HG03139 (cell line): ENCODE results near the gene PCSK6.

Source experiments
- ATAC-seq: cut with Tn5 transposase; IDR thresholded peaks from one replicate; pipeline ENCODE4 v1.9.1; 2021; ENCODE audit not compliant: unreplicated experiment

Gene PCSK6

DNA sequence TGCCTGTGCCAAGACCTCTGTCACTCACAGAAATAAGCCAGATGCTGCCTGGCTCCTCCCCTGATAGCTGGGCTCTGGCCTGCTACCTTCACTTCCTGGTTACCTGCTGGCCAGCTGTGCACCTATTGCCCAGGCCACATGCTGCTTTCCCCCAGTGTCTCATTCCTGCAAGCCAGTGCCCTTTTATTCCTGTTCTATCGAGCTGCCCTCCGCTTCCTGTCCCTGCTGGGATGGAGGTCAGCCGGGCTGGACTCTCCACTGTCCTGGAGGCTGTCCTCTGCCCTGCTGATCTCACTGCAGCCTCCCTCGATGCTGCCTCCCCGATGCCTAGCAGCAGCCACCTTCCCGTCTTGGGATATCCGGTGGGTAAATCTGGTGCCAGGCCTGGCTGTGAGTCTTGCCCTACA is 157.4 kb downstream of the PCSK6 start:
- no peak for ATAC-seq

DNA sequence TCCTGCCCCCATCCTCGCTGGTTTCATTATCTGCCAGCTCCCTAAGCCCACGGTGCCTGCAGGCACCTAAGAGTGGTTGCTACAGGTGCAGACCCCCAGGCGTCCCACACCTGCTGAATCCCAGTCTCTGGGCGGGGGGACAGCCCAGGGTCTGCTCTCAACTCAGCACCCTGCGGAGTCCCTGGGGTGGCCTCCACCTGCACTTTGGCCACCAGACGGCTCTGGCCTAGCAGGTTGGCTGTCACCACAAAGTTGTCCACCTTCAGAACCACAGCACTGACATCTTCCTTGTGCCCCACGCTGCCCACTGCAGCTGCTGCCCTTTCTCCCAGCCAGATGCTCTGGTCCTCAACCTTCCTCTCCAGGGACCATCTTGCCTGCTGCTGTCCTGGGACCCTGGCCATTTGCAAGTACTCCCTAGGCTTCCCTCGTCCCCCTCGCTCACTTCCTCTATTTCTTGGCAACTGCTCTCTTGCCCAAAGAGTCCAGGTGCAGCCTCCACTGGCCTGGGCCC is 159.6 kb downstream of the PCSK6 start:
- no peak for ATAC-seq

DNA sequence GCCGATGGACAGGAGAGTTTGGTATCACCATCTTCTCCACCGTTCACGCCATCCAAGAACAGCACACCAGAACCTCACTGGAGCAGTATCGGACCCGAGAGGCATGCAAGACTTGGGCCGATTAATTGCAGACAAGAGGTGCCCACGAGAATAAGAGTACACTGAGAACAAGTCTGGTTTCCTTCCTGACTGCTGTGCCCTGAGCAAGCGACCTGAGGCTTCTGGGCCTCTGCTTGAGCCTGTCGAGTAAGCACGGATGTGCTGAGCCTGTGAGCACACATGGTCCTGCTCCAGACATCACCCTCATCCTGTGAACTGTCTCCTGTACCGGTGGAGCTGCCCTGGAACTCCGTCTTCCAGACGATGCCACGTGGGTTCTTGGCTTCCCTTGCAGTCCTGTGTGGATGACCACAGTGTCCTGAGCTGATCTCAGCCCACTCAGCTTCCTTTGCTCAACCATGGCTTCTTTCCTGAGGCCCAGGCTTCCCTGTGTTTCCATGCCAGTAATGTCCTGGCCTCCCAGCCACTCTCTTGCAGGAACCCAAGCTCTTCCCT is 160.1 kb downstream of the PCSK6 start:
- ATAC-seq: no peak

DNA sequence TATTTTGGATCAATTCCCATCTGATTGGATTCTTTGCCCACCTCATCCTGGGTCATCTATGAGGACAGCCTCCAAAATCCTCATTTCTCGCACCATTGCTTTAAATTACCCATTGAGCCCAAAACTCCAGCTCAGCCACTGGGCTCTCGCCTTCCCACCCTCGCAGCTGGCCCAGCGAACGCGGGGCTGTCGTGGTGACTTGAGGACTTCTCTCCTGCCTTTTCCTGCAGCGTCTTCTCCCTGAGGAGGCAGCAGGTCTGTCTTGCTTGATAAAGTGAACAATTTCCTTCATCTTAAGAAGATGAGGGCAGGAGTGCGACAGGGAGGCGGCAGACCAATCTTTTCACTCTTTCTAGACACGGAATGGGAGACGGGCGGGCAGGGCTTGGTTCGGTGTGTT is 161.5 kb downstream of the PCSK6 start:
- ATAC-seq: no peak

DNA sequence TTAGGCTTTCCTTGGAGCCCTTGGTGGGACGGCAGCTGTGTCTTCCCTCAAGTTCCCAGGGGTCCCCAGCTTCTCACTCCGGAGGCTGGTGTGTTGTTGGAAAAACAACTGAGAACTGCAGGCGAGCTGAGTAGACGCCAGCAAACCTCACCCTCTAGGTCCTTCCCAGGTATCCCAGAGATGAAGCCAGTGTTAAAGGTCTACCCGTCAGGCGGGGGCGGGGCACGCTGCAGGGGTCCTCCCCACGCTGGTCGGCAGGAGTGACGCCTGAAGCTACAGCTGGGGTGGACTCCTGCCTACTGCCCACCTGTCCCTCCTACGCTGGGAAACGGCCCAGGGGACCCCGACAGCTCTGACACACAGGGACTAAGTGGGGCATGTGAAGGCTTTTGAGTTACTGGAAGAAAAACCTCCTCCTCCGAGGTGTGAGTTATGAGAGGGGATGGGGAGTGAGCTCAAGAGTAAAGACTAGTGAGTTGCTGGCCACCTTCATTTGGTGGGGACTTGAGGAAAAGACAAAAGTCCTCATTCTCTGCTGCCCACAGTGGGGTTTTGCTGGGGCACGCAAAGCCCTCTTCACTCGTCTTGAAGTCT is 162.3 kb downstream of the PCSK6 start:
- no peak for ATAC-seq

DNA sequence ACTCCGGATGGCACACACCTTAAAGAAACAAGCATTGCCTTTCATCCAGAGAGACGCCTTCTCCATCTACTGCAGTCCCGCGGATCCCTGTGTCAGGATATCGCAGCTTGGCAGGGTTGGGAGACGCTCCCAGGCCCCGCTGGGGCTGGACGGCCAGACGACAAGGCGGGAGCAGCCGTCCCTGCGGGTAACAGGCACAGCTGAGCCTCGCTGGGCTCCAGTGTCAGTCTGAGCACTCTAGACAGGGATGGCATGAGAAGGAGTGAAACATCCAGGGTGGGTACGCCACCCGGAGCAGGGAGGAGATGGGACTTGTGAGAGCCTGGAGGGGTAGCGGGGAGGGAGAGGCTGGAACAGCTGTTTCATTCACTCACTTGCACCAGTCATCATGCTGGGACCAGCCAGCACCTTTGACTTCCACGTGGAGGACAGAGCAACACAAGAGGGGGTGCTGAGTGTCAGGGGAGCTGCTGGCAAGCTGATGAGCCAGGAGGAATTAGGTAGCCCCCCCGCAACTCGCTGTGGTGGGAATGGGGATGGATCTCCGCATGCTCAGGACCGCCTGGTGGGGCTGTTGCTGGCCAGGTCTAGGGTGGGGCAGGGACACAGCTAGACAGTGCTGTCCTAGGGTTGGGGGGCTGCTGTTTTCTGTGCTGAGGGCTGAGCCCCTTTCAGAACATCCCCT is 162.9 kb downstream of the PCSK6 start:
- no peak for ATAC-seq

DNA sequence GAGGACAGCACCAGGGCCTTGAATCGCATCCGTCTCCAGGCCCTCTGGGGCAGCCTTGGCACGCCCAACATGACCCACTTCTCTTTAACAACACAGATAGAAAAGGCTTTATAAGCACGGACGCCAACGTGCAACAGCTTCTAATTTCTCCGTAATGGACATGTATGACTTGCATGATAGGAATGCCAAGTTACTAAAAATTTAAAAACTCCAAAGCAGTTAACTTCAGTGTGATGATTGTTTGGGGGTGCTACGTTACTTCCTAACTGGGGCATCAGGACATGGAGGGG is 163.5 kb downstream of the PCSK6 start:
- no peak for ATAC-seq

DNA sequence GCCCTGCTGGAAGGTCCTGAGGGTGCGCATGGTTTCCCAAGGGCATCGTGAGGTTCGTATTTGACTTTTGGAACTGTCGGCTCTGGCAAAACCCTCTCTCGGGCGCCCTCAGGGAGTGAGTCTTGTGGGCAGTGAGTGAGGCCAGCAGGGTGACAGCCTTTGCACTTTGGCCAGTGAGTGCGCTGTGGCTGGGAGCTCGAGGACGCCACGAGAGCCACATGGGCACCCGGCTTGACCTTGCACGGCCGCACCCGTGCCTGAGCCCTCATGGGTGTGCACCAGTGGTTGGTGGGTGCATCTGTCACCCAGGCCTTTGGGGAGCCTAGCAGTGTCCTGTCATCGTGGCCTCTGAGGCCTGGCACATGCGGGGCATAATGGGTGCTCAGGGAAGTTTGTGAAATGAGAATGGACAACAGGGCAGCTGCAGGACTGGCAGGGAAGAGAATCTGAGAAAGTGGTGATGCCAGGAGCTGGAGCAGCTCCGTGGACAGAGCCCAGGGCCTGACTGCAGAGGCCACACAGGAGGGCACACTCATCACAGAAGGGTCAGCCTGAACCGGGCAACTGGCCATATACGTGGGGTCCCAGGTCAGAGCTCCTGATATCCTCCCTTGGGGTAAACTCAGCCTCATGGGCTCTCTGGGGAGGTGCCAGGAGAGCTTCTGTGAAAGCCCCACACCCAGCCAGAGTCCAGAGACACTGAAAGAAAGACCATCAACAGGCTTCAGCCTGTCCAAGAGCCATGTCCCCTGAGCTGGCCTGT is 164.1 kb downstream of the PCSK6 start:
- ATAC-seq: no peak

DNA sequence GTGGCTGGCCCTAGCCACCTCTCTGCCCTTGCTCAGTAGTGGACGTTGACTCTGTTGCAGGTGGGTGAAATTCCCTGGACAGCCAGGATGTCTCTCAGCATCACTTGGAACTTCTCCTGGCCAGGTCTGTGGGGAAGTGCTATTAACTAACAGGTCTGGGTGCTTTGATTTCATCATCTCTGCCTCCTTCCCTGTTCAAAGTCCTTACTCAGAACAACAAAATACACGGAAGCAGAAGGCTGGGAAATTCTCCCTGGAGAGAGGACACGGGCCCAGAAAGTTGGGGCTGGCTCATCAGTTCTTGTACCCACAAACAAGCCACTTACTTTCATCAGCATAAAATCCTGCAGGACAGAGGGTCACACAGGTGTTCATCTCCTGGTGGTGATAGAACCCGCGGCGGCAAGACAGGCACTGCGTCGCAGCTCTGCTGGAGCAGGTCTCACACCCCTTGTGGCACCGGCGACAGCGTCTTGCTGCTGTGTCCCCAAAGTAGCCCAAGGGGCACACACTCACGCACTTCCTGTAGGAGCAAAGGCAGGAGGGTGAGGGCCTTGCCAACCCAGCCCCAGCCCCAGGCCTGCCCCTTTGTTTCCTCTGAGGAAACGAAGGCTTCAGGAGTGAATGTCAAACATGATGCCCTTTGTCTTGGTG is 164.9 kb downstream of the PCSK6 start:
- ATAC-seq: no peak

DNA sequence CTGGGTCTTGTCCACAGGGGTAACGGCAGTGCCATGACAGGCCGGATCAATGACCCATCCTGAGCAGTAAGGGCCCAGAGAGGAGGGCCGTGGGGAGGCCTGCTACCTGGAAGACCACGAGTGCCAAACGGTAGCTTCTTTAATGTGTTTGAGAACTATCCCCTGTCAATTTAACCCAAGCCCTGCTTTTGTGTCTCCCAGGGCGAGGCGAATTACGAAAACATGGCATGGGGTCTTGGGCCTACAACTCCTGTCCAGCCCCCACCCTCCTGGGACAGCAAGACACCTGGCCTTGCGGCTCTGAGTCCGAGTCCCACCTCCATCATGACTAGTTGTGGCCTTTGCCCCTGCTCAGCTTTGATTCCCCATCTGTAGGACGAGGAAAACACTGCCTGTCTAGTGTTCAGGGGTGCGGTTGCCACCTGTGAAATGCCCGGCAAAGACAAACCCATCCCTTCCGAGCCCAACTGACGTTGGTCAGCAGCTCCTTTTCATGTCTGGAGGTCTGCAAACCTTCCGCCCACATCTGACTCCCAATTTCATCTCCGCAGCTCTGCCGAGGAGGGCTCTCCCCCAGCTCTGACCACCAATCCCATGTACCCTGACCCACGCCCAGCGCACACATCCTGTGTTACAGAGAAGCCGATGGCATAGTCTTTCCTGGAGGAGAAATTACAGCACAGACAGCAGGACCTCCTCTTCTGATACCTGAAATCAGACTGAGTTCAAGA is 165.5 kb downstream of the PCSK6 start:
- no peak for ATAC-seq

DNA sequence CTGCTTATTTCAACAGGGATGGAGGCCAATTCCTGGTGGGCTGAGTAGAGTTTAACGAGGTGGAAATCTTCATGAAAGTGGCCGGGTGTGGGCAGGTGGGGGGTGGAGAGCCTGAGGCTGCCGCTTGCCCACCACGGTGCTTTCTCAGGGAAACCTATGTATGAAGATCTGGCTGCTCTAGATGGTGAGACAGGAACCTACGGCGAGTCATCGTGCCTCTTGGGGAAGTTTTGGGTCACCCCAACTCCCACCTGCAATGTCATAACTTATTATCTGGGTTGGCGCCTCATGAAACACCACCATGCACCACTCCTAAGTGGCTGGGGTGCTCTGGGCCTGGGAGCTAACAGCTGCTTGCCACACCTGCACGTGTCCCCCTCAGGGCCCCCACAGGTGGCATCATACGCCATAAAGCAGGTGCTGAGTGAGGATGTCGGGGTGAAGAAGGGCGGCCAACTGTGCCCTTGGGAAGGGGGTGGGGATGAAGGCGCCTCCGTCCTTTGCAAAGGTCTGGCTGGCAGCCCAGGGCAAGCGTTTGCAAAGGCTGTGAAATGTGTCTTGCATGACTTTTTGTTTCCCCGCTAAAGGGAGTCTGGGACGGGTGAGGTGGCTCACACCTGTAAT is 166.5 kb downstream of the PCSK6 start:
- no peak for ATAC-seq

DNA sequence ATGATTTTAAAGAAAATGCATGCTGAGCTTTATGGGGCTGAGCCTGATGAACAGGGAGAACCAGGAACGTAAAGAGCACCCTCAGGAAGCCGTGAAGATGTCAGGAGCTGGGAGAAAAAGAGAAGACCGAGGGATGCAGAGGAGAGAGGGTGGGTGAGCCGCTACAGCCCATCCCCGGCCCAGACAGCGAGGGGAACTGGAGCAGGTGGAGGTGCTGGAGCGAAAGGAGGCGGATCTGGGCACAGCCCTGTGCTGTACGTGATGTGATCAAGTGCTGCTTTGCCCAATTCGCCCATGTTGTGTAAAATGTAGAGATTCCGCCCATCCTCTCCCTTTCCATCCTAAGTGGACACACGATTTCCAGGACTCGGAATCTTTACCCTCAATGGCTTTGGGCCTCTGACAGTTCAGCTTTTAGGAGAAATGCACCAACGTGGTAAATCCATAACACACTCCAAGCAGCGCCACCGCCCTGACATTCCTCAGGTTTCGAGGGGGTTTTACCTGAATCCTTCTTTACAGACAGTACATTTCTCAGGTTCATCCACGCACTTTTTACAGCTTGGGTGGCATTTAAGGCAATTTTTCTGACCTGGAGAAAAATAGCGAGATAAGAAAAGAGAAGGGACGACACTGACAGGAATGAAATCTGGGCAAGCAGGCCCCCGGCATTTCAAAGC is 167.4 kb downstream of the PCSK6 start:
- ATAC-seq: no peak

DNA sequence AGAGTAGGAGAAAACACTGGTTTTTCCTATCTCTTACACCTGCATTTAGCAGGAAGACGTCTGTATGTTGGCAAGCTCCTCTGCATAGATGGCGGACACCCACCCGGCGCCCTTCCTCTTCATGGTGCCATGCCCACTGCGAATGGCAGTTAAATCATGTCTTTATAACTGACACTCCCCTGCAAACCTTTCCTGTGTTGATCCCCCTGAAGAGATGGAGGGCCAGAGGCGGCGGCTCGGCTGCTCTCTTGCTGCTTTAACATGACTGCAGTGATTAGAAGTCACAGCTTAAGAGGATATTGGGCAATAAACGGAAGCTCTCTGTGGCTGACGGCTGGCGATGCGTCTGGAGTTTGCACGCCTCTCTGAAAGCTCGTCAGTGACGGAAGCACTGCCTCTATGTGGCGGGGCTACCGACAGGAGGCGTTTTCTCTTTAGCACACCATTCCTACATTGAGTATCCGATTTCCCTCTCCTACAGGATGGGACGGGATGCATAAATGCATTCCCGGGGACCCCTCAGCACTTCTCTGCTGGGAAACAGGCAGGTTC is 168.9 kb downstream of the PCSK6 start:
- ATAC-seq: no peak

DNA sequence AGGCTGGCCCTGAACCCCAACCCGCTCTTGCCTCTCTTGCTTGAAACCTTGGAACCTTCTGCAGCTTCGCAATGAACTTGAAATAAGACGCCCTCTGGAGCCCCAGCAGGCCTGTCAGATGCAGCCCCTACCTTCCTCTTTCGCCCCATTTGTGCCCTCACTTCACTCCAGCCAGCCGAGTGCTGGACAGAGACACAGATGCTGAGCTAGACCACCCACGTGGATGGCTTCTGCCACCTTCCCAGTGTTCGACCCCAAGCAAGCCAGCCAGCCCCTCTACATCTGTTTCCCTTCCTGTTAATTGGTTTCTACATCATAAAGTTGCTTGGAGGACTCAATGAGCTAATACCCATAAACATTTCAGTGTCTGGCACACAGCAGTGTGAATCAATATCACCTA is 170.7 kb downstream of the PCSK6 start:
- ATAC-seq: no peak

DNA sequence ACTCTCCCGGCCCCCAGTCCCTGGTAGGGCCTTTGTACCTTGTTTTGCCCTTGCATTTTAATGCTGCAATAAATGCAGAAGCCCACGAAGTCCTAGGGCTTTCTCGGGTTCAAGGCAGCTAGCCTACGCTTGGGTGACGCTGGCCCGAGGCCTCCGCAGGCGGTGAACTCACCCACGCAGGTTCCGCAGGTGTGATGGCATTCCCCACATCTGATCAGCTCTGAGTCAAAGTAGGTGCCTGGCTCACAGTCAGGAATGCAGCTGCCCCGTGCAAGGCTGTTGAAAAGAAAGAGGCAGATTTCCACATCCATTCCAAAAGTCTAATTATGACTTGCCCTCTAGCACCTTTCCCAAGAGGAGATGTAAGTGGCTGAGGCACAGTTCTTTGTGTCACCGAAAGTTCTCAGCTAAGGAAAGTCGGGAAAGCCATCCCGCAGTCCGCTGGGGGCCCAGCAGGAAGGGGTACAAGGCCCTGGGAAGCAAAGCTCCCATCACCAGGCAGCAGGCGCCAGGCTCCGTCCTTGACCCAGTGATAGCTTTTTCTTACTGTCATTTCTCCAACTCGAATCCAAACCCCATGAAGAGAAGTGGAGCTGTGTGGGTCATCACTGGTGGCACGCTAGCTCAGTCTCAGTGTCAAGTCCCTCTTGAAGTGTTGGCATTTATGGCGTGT is 171.2 kb downstream of the PCSK6 start:
- ATAC-seq: no peak

DNA sequence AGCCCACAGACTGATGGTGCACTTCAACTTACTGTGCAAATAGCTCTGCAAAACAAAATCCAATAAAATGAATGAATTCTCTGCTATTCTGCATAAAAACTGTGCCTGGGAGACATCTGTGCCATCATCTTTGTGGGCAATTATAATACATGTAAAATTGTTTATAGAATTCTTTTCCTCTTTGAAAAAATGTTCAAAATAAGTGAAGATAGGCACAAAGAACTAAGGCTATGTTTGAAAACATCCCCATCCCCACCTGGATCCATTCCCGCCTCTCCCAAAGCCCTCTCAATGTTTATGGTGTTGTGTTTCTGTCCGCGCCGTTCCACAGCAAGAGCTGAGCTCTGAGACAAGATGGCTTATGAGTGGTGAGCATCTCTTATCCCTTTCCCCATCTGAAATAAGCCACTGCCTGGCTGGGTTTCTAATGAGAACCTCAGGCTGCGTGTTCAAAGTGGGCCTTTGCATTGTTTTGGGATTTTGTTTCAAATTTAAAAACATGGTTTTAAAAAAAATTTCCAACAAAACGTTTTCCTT is 172.1 kb downstream of the PCSK6 start:
- ATAC-seq: no peak

DNA sequence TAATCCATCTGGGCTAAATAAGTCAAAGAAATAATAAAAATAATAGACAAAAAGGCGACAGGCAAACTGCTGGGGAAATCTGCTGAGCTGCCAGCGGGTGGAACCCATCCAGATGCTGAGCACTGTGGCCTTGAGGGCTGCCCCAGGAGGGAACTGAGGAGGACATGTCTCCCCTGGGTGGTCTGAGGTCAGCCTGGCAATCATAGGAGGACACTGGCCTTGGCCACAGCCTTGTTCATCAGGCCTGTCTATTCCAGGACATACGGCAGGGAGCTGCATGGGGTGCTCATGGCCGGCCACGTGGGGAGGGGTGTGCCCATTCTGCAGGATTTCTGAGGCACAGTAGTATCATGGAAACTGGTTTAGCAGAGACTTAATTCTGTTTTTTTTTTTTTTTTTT is 173.0 kb downstream of the PCSK6 start:
- no peak for ATAC-seq

DNA sequence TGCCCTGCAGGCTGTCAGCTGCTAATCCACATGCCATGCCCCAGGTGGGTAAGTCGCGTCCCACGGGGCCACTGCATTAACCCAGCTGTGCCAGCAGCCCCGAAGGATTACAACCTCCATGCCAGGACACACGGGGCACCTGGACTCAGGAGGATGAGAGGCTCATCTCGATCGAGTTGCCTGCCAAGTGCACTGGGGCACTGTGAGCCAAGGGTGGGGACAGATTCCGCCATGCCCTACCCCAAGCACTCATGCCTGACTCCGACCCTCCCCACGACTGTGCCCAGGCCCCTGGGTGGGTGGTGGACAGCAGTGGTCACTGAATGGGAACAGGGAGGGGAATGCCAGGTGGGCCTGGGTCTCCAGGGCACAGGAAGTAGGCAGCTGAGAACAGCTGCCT is 173.8 kb downstream of the PCSK6 start:
- ATAC-seq: no peak
